Thyroid gland (tissue), 4 donors: ENCODE measurements around the gene SYF2. TPM values are rescaled to one million over a fixed set of nuclear protein-coding genes. Genes with fewer than 3 reads are reported as not detected.

Experiments used
- DNase-seq, 2 donors: peaks; one replicate each; pipeline ENCODE4 v3.0.0-alpha.2; 2019
- H3K27ac ChIP-seq, 3 donors: fragments of 200-600 bp; sonication (generic); 1 replicate in 2 of 3; 2 replicates in 1 of 3; pipeline ENCODE4 v1.5.1; 2016 to 2019; ENCODE audit warnings: mild to moderate bottlenecking in 1 of 3, moderate library complexity in 1 of 3
- H3K27me3 ChIP-seq: fragments of 200-600 bp; sonication (generic); one replicate; pipeline ENCODE4 v1.5.1; 2019
- H3K36me3 ChIP-seq, 2 donors: fragments of 200-600 bp; sonication (generic); one replicate each; pipeline ENCODE4 v1.5.1; 2016 to 2019
- H3K4me1 ChIP-seq, 2 donors: fragments of 200-600 bp; sonication (generic); one replicate each; pipeline ENCODE4 v1.5.1; 2017 to 2019
- H3K4me3 ChIP-seq, 3 donors: fragments of 200-600 bp; sonication (generic); replicated peaks in 1 of 3; 1 replicate in 2 of 3; 2 replicates in 1 of 3; pipeline ENCODE4 v1.5.1; 2016; ENCODE audit warnings: mild to moderate bottlenecking in 1 of 3
- H3K9me3 ChIP-seq: fragments of 200-600 bp; sonication (generic); one replicate; pipeline ENCODE4 v1.5.1; 2017
- CTCF ChIP-seq, 6 experiments: fragments of 200-600 bp in 3 of 6; fragments of 450-650 bp in 3 of 6; sonication (generic) in 3 of 6; IDR thresholded peaks; one replicate each; pipeline ENCODE4 v1.5.1; 2016 to 2019; ENCODE audit warnings: antibody characterized with exemption in 6 of 6, mild to moderate bottlenecking in 2 of 6, inconsistent platforms in 1 of 6, moderate library complexity in 1 of 6
- POLR2A ChIP-seq, 2 donors: fragments of 450-650 bp; IDR thresholded peaks; one replicate each; pipeline ENCODE4 v1.6.1; 2017; ENCODE audit warnings: antibody characterized with exemption in 2 of 2, mild to moderate bottlenecking in 2 of 2, moderate library complexity in 1 of 2
- WGBS, 2 donors: methylation state at CpG; one replicate each; pipeline ENCODE4 v1.1.5; 2017; 5-methylcytosine and 5-hydroxymethylcytosine counted together
- intact Hi-C: fragments of 100-400 bp; cut with DNase I; formaldehyde crosslinking; loops from one replicate; pipeline ENCODE4 v1.15.1; 2023
- total RNA-seq, 4 donors: library from RNA; depleted of rRNA; stranded (reverse); fragments of >200 nt; gene quantifications; one replicate each; pipeline ENCODE4 v1.2.3, GENCODE V29; 2016

The SYF2 gene
- total RNA-seq, 4 donors from 2014 or later, result 41.1 to 94.9 (median 57.9) TPM

GRCh38 chr1:25173809-25174340 is 58.4 kb downstream of the SYF2 start:
- intact Hi-C loops, result no loop called here
- TF ChIP-seq CTCF (IDR thresholded peaks at IDR 0.05), result no peak
- no peak for TF ChIP-seq POLR2A (IDR thresholded peaks at IDR 0.05)
- Histone ChIP-seq H3K27ac (peak overlapping the region; percentile 36 to 85 (median 69)), H3K36me3 (no peaks in the 10 kb centered on the region), H3K4me1 (peaks cover 24 to 26% of the 10 kb centered on the region in 2 donors), H3K9me3 (no peaks in the 10 kb centered on the region), H3K27me3 (no peaks in the 10 kb centered on the region), H3K4me3 (no peak overlapping the region)
- peak; percentile 53 to 62 for DNase-seq
- 33 to 38% methylated on average over 3 of the region's 3 CpGs for WGBS, 2 donors

Other genes starting within 250 kb of the SYF2 start
- 100 to 1,000 TPM; 140 to 294 (median 152) TPM for gene RSRP1, start 15.0 kb upstream of the SYF2 start, total RNA-seq
- gene RHD, start 40.0 kb upstream of the SYF2 start, total RNA-seq, result not detected
- gene TMEM50A, start 105.8 kb upstream of the SYF2 start, total RNA-seq, result 10 to 100 TPM; 66.4 to 89.2 (median 78.5) TPM
- 1 to 10 TPM in 1 of 4 donors, under 1 TPM in 2, not detected in 1; 0.33 to 1.5 (median 0.39) TPM for gene RHCE, start 188.3 kb upstream of the SYF2 start, total RNA-seq
- 10 to 100 TPM; 25.6 to 31.8 (median 28.7) TPM for gene MACO1, start 198.4 kb upstream of the SYF2 start, total RNA-seq